SK-N-SH treated with all-trans-retinoic acid at 6 μM for 48 hours (cell line): ENCODE measurements around the gene KLHL14.
"Not testable (repeated sequence)": the region's sequence is repeated elsewhere in the genome, so short reads cannot be mapped to it uniquely, and the experiment has no call there.

Experiments
- ARNTL ChIP-seq: fragments of 450-650 bp; formaldehyde crosslinking; IDR thresholded peaks from 2 replicates; pipeline ENCODE4 v1.5.0; 2020; ENCODE audit warnings: low read depth, mild to moderate bottlenecking, moderate library complexity, borderline replicate concordance
- CSDC2 ChIP-seq: fragments of 250-450 bp; sonication (Bioruptor Pico); IDR thresholded peaks from 2 replicates; pipeline ENCODE4 v1.5.0; 2020; ENCODE audit warnings: mild to moderate bottlenecking, moderate library complexity
- ESRRG ChIP-seq: fragments of 250-450 bp; sonication (Bioruptor Pico); IDR thresholded peaks from 2 replicates; pipeline ENCODE4 v1.6.1; 2021; ENCODE audit warnings: mild to moderate bottlenecking
- GLIS3 ChIP-seq: fragments of 250-450 bp; sonication (Bioruptor Pico); IDR thresholded peaks from 2 replicates; pipeline ENCODE4 v1.5.0; 2020; ENCODE audit warnings: mild to moderate bottlenecking, moderate library complexity
- ISL1 ChIP-seq: fragments of 250-450 bp; sonication (Bioruptor Pico); IDR thresholded peaks from 2 replicates; pipeline ENCODE4 v2.1.2; 2022; ENCODE audit warnings: mild to moderate bottlenecking, moderate library complexity
- OSR1 ChIP-seq: fragments of 250-450 bp; sonication (Bioruptor Pico); IDR thresholded peaks from 2 replicates; pipeline ENCODE4 v1.8.0; 2022; ENCODE audit warnings: moderate library complexity, mild to moderate bottlenecking, inconsistent platforms
- PPARA ChIP-seq: fragments of 250-450 bp; sonication (Bioruptor Pico); IDR thresholded peaks from 2 replicates; pipeline ENCODE4 v1.5.0; 2020; ENCODE audit warnings: mild to moderate bottlenecking, borderline replicate concordance
- TOX ChIP-seq: fragments of 250-450 bp; sonication (Bioruptor Pico); IDR thresholded peaks from 2 replicates; pipeline ENCODE4 v1.8.0; 2021; ENCODE audit warnings: mild to moderate bottlenecking, moderate library complexity, borderline replicate concordance
- ZFP3 ChIP-seq: fragments of 250-450 bp; sonication (Bioruptor Pico); IDR thresholded peaks from 2 replicates; pipeline ENCODE4 v1.5.0; 2020; ENCODE audit warnings: mild to moderate bottlenecking, moderate library complexity
- ZFP30 ChIP-seq: fragments of 450-650 bp; formaldehyde crosslinking; IDR thresholded peaks from 2 replicates; pipeline ENCODE4 v1.5.0; 2022; ENCODE audit warnings: mild to moderate bottlenecking, moderate library complexity
- ZNF565 ChIP-seq: fragments of 450-650 bp; formaldehyde crosslinking; conservative IDR thresholded peaks from 2 replicates; pipeline ENCODE4 v1.5.0; 2020; ENCODE audit warnings: low read depth, mild to moderate bottlenecking, moderate library complexity
- ZNF70 ChIP-seq: fragments of 450-650 bp; formaldehyde crosslinking; IDR thresholded peaks from 2 replicates; pipeline ENCODE4 v1.5.0; 2020; ENCODE audit warnings: mild to moderate bottlenecking, moderate library complexity
- TF ChIP-seq, protein P1 (sequence below): fragments of 250-450 bp; sonication (Bioruptor Pico); IDR thresholded peaks from 2 replicates; pipeline ENCODE4 v1.5.0; 2020; ENCODE audit warnings: mild to moderate bottlenecking, moderate library complexity
- TF ChIP-seq, protein P2 (sequence below): fragments of 250-450 bp; sonication (Bioruptor Pico); IDR thresholded peaks from 2 replicates; pipeline ENCODE4 v1.5.1; 2021; ENCODE audit warnings: mild to moderate bottlenecking, moderate library complexity

DNA sequence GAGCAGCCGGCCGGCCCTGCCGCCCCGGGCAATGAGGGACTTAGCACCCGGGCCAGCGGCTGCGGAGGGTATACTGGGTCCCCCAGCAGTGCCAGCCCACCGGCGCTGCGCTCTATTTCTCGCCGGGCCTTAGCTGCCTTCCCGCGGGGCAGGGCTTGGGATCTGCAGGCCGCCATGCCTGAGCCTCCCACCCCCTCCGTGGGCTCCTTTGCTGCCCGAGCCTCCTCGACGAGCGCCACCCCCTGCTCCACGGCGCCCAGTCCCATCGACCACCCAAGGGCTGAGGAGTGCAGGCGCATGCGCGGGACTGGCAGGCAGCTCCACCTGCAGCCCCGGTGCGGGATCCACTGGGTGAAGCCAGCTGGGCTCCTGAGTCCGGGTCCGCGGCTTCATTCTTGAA, 21.8 kb upstream of the KLHL14 start:
- not testable (repeated sequence) for TF ChIP-seq ZNF70 (CRISPR knock-in tag); ZFP30 (CRISPR knock-in tag); PPARA (CRISPR knock-in tag); ZNF565 (CRISPR knock-in tag); ESRRG (CRISPR knock-in tag); ARNTL (CRISPR knock-in tag); ISL1 (CRISPR knock-in tag); CSDC2 (CRISPR knock-in tag); TOX (CRISPR knock-in tag); ZFP3; GLIS3; OSR1 (CRISPR knock-in tag)
- TF ChIP-seq, protein P1, sequence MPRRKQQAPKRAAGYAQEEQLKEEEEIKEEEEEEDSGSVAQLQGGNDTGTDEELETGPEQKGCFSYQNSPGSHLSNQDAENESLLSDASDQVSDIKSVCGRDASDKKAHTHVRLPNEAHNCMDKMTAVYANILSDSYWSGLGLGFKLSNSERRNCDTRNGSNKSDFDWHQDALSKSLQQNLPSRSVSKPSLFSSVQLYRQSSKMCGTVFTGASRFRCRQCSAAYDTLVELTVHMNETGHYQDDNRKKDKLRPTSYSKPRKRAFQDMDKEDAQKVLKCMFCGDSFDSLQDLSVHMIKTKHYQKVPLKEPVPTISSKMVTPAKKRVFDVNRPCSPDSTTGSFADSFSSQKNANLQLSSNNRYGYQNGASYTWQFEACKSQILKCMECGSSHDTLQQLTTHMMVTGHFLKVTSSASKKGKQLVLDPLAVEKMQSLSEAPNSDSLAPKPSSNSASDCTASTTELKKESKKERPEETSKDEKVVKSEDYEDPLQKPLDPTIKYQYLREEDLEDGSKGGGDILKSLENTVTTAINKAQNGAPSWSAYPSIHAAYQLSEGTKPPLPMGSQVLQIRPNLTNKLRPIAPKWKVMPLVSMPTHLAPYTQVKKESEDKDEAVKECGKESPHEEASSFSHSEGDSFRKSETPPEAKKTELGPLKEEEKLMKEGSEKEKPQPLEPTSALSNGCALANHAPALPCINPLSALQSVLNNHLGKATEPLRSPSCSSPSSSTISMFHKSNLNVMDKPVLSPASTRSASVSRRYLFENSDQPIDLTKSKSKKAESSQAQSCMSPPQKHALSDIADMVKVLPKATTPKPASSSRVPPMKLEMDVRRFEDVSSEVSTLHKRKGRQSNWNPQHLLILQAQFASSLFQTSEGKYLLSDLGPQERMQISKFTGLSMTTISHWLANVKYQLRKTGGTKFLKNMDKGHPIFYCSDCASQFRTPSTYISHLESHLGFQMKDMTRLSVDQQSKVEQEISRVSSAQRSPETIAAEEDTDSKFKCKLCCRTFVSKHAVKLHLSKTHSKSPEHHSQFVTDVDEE (CRISPR knock-in tag), result not testable (repeated sequence)
- TF ChIP-seq, protein P2, sequence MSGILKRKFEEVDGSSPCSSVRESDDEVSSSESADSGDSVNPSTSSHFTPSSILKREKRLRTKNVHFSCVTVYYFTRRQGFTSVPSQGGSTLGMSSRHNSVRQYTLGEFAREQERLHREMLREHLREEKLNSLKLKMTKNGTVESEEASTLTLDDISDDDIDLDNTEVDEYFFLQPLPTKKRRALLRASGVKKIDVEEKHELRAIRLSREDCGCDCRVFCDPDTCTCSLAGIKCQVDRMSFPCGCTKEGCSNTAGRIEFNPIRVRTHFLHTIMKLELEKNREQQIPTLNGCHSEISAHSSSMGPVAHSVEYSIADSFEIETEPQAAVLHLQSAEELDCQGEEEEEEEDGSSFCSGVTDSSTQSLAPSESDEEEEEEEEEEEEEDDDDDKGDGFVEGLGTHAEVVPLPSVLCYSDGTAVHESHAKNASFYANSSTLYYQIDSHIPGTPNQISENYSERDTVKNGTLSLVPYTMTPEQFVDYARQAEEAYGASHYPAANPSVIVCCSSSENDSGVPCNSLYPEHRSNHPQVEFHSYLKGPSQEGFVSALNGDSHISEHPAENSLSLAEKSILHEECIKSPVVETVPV (CRISPR knock-in tag), result not testable (repeated sequence)
